Body of pancreas (tissue), 4 donors: Measurements from ENCODE around the gene CCIN. TPM values are rescaled to one million over a fixed set of nuclear protein-coding genes. Genes with fewer than 3 reads are reported as not detected.

Experiments used
- ATAC-seq: fragments of 150-250 bp; one replicate; pipeline ENCODE4 v1.9.1; 2016
- DNase-seq, 4 donors: peaks; one replicate each; pipeline ENCODE4 v3.0.0-alpha.2; 2019
- H3K27ac ChIP-seq, 4 donors: fragments of 200-600 bp; sonication (generic); 1 replicate in 3 of 4; 2 replicates in 1 of 4; pipeline versions ENCODE4 v1.5.1 to v1.6.1; 2016 to 2019; ENCODE audit warnings: mild to moderate bottlenecking in 1 of 4, mixed read lengths in 1 of 4, moderate library complexity in 1 of 4
- H3K27me3 ChIP-seq, 2 donors: fragments of 200-600 bp; sonication (generic); one replicate each; pipeline ENCODE4 v1.6.0; 2016; ENCODE audit warnings: mild to moderate bottlenecking in 1 of 2
- H3K36me3 ChIP-seq, 2 donors: fragments of 200-600 bp; sonication (generic); replicated peaks in 1 of 2; 2 replicates each; pipeline ENCODE4 v1.5.1; 2016; ENCODE audit warnings: low read depth in 2 of 2; ENCODE audit not compliant: insufficient read depth in 1 of 2
- H3K4me1 ChIP-seq: fragments of 200-600 bp; sonication (generic); one replicate; pipeline ENCODE4 v1.6.0; 2016
- H3K4me3 ChIP-seq, 2 donors: fragments of 200-600 bp; sonication (generic); 1 replicate in 1 of 2; 2 replicates in 1 of 2; pipeline ENCODE4 v1.5.1; 2016 to 2019
- H3K9me3 ChIP-seq, 3 donors: fragments of 200-600 bp; sonication (generic); 1 replicate in 2 of 3; 2 replicates in 1 of 3; pipeline ENCODE4 v1.5.1; 2016
- POLR2A ChIP-seq, 3 donors: fragments of 450-650 bp; IDR thresholded peaks; one replicate each; pipeline ENCODE4 v1.6.1; 2016; ENCODE audit warnings: antibody characterized with exemption in 3 of 3, mild to moderate bottlenecking in 2 of 3
- WGBS, 2 donors: methylation state at CpG; one replicate each; pipeline ENCODE4 v1.1.5; 2017; 5-methylcytosine and 5-hydroxymethylcytosine counted together
- intact Hi-C: fragments of 100-400 bp; cut with DNase I; formaldehyde crosslinking; loops from one replicate; pipeline ENCODE4 v1.15.1; 2023
- total RNA-seq, 2 donors: library from RNA; depleted of rRNA; stranded (reverse); fragments of >200 nt; gene quantifications; one replicate each; pipeline ENCODE4 v1.1.0, GENCODE V29; 2016
- TF ChIP-seq, protein P1 (sequence below), 7 experiments: fragments of 450-650 bp in 4 of 7; fragments of 200-600 bp in 3 of 7; sonication (generic) in 3 of 7; IDR thresholded peaks; one replicate each; pipeline ENCODE4 v1.5.1; 2016 to 2019; ENCODE audit warnings: antibody characterized with exemption in 7 of 7

CCIN gene
- total RNA-seq, 2 donors from 2014 or later: not detected

DNA sequence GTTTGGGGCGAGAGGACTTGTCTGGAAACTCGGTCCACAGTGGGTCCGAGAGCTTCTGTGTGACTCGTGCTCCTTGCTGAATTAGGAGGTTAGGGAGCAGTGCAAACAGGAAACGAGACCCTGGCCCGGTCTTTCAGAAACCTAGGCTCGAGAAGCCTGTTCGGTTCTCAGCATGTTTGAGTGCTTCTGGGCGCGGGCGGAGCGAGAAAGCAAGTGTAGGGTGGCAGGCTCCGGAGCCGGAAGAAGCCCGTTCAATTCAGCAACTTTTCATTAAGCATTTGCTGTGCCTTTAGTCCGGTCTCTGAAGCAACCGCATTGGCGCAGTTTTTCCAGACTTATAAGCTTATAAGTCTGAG is 22.1 kb downstream of the CCIN start:
- no peak for TF ChIP-seq POLR2A (IDR thresholded peaks at IDR 0.05)
- TF ChIP-seq, protein P1, sequence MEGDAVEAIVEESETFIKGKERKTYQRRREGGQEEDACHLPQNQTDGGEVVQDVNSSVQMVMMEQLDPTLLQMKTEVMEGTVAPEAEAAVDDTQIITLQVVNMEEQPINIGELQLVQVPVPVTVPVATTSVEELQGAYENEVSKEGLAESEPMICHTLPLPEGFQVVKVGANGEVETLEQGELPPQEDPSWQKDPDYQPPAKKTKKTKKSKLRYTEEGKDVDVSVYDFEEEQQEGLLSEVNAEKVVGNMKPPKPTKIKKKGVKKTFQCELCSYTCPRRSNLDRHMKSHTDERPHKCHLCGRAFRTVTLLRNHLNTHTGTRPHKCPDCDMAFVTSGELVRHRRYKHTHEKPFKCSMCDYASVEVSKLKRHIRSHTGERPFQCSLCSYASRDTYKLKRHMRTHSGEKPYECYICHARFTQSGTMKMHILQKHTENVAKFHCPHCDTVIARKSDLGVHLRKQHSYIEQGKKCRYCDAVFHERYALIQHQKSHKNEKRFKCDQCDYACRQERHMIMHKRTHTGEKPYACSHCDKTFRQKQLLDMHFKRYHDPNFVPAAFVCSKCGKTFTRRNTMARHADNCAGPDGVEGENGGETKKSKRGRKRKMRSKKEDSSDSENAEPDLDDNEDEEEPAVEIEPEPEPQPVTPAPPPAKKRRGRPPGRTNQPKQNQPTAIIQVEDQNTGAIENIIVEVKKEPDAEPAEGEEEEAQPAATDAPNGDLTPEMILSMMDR (IDR thresholded peaks at IDR 0.05): no peak
- WGBS, 2 donors: 1% methylated on average over 15 to 18 of the region's 18 CpGs
- Histone ChIP-seq H3K27me3 (no peaks in the 10 kb centered on the region), H3K9me3 (no peaks in the 10 kb centered on the region), H3K4me3 (peak overlapping the region; percentile 69 to 94), H3K36me3 (no peaks in the 10 kb centered on the region), H3K4me1 (peaks cover 38% of the 10 kb centered on the region), H3K27ac (peak overlapping the region; percentile 70 to 90 (median 84))
- ATAC-seq: peak; percentile 11
- intact Hi-C loops: no loop called here
- peak in 3 of 4 donors; percentile 21 to 37 (median 36) for DNase-seq

DNA sequence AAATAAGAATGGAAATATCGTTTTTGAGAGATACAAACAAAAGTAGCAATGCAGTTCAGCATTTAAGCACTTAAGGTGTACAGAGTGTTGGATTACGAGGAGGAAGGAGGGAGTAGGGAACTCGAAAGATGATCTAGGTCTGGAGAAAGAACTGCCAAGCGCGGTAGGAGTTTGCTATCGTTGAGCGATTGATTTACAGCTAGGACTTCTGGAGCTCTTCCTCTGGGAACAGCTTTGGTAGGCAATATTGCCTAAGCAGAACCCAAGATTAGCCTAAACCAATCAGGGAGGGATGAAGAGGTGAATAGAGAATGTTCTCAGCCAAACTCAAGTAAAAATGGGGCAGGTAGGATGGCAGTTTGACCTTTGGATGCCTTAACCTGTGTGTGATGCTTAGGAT is 22.5 kb downstream of the CCIN start:
- ATAC-seq: no peak
- H3K27ac ChIP-seq: peak overlapping the region in 3 of 4 donors; percentile 70 to 90 (median 90)
- peaks cover 38% of the 10 kb centered on the region for H3K4me1 ChIP-seq
- H3K4me3 ChIP-seq: peak overlapping the region; percentile 69 to 94
- H3K36me3 ChIP-seq: no peaks in the 10 kb centered on the region
- WGBS, 2 donors: 1% methylated on average over 7 of the region's 7 CpGs
- no peaks in the 10 kb centered on the region for H3K27me3 ChIP-seq
- no peak for TF ChIP-seq POLR2A (IDR thresholded peaks at IDR 0.05)
- TF ChIP-seq, protein P1 (IDR thresholded peaks at IDR 0.05): no peak
- no peaks in the 10 kb centered on the region for H3K9me3 ChIP-seq
- DNase-seq: no peak
- intact Hi-C loops: no loop called here

DNA sequence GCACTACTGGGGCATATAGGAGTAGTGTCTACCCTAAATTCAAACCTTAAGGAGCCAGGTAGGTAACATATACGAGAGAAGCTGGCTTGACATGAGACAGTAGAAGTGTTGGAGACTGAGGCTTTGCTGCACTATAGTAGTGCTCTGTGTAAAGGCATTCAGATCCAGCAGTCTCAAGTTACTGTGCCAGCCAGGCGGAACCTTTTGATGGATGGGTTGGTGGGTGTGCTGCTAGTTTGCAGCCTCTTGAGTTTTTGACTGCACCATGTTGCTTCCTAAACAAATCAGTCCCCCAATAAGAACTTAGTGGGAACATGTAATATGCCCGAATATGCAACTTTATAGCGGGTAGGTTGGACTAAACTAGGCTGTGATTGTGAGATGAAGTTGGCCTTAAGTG is 23.0 kb downstream of the CCIN start:
- no peak for DNase-seq
- TF ChIP-seq, protein P1 (IDR thresholded peaks at IDR 0.05): no peak
- TF ChIP-seq POLR2A (IDR thresholded peaks at IDR 0.05): no peak
- WGBS, 2 donors: 62 to 70% methylated on average over 3 to 4 of the region's 4 CpGs
- ATAC-seq: no peak
- Histone ChIP-seq H3K27me3 (no peaks in the 10 kb centered on the region), H3K27ac (no peak overlapping the region), H3K4me3 (peak overlapping the region; percentile 69 to 94), H3K36me3 (no peaks in the 10 kb centered on the region), H3K4me1 (peaks cover 38% of the 10 kb centered on the region), H3K9me3 (no peaks in the 10 kb centered on the region)
- intact Hi-C loops: no loop called here

DNA sequence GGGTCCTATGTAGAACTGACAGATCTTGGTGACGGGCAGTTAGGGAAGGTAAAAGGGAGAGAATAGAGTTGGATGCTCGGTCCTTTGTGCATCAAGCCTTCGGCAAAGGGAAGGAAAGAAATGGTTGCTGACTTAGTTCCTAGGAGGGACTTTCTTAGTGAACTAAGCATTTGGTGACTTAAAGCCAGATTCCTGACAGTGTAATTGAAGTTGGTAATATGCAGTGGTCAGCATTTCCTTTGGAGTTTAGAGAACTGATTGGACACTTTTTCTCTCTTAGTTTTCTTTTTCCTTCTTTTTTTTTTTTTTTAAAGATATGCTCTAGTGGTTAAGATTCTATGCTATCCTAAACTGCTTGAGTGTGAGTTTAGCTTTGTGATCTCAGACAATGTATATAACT is 23.8 kb downstream of the CCIN start:
- no peaks in the 10 kb centered on the region for H3K27me3 ChIP-seq
- peaks cover 38% of the 10 kb centered on the region for H3K4me1 ChIP-seq
- no peaks in the 10 kb centered on the region for H3K9me3 ChIP-seq
- H3K36me3 ChIP-seq: no peaks in the 10 kb centered on the region
- DNase-seq (no peak), ATAC-seq (no peak)
- no peak overlapping the region for H3K4me3 ChIP-seq
- H3K27ac ChIP-seq: no peak overlapping the region
- 71 to 82% methylated on average over 3 of the region's 3 CpGs for WGBS, 2 donors
- TF ChIP-seq, protein P1 (IDR thresholded peaks at IDR 0.05): no peak
- no peak for TF ChIP-seq POLR2A (IDR thresholded peaks at IDR 0.05)
- intact Hi-C loops: no loop called here

DNA sequence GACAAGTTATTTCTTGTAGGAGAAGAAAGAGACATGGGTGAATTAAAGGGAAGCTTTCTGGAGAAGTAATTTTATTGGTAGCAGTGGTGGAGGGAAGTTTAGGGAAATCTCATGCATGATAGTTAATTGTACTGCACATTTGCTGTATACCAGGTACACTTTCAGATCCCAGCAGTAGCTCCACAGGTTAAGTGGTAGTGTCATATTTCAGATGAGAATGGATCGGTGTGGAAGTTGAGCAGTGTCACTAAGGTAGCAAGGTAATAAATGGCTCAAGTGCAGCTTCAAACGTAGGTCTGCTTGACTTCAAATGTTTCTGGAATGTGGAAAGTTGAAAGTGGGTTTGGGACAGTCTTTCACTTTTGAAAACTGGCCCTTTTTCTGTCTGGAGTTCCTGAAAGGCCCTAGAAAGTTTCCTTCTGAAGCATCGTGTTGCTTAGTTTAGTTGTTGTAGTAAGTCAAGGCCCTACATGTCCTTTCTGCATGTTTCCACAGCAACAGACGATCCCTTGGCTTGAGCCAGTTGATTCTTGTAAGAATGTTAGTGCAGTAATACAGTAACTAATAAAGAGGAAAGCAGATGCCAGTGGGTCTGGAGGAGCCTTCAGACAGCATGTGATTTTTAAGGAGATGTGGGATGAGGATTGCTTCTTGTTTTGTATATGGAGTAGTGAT is 25.3 kb downstream of the CCIN start:
- no peaks in the 10 kb centered on the region for H3K9me3 ChIP-seq
- H3K27ac ChIP-seq: peak overlapping the region in 1 of 4 donors; percentile 13
- peaks cover 0 to 7% of the 10 kb centered on the region in 2 donors for H3K36me3 ChIP-seq
- no peaks in the 10 kb centered on the region for H3K27me3 ChIP-seq
- peaks cover 38% of the 10 kb centered on the region for H3K4me1 ChIP-seq
- intact Hi-C loops: no loop called here
- WGBS, 2 donors: 34 to 41% methylated on average over 4 of the region's 4 CpGs
- ATAC-seq (no peak), DNase-seq (no peak)
- no peak overlapping the region for H3K4me3 ChIP-seq
- TF ChIP-seq, protein P1 (IDR thresholded peaks at IDR 0.05): no peak
- TF ChIP-seq POLR2A (IDR thresholded peaks at IDR 0.05): no peak
